H9 (cell line): ENCODE results near the gene ATP8A2. TPM values are rescaled to one million over a fixed set of nuclear protein-coding genes. Genes with fewer than 3 reads are reported as not detected.

Source experiments
- DNase-seq: peaks from one replicate; pipeline ENCODE4 v3.0.0-alpha.2; 2017
- H2AFZ ChIP-seq: one replicate; pipeline ENCODE4 v1.6.1; 2013; ENCODE audit warnings: mild to moderate bottlenecking, low read length, control low read depth, moderate library complexity
- H2AK5ac ChIP-seq: 2 replicates; pipeline ENCODE4 v1.6.1; 2013; ENCODE audit warnings: low read length, control low read depth, mixed read lengths; ENCODE audit not compliant: insufficient read length
- H2BK120ac ChIP-seq: one replicate; pipeline ENCODE4 v1.6.1; 2013; ENCODE audit warnings: low read depth, mild to moderate bottlenecking, low read length, control low read depth, inconsistent platforms; ENCODE audit not compliant: poor library complexity, severe bottlenecking
- H2BK12ac ChIP-seq: 2 replicates; pipeline ENCODE4 v1.6.1; 2013; ENCODE audit warnings: low read length, control low read depth, mixed read lengths, low read depth; ENCODE audit not compliant: insufficient read length
- H2BK15ac ChIP-seq: 2 replicates; pipeline ENCODE4 v1.6.1; 2013; ENCODE audit warnings: low read depth, low read length, control low read depth
- H2BK20ac ChIP-seq: one replicate; pipeline ENCODE4 v1.6.1; 2013; ENCODE audit warnings: low read depth, mild to moderate bottlenecking, low read length, control low read depth, inconsistent platforms; ENCODE audit not compliant: poor library complexity, severe bottlenecking
- H2BK5ac ChIP-seq: 2 replicates; pipeline ENCODE4 v1.6.1; 2013; ENCODE audit warnings: low read length, control low read depth, mixed read lengths; ENCODE audit not compliant: insufficient read length
- H3K14ac ChIP-seq: 2 replicates; pipeline ENCODE4 v1.6.1; 2013; ENCODE audit warnings: low read length, control low read depth; ENCODE audit not compliant: insufficient read depth
- H3K18ac ChIP-seq: 2 replicates; pipeline ENCODE4 v1.6.1; 2013; ENCODE audit warnings: low read depth, mild to moderate bottlenecking, mixed read lengths, low read length, control low read depth; ENCODE audit not compliant: insufficient read length
- H3K23ac ChIP-seq: 2 replicates; pipeline ENCODE4 v1.6.1; 2013; ENCODE audit warnings: low read length, control low read depth, mixed read lengths, low read depth; ENCODE audit not compliant: insufficient read length
- H3K23me2 ChIP-seq: 2 replicates; pipeline ENCODE4 v1.6.1; 2013; ENCODE audit warnings: low read depth, mild to moderate bottlenecking, mixed read lengths, low read length, control low read depth; ENCODE audit not compliant: insufficient read length, poor library complexity, severe bottlenecking
- H3K27ac ChIP-seq: 2 replicates; pipeline ENCODE4 v1.5.1; 2013; ENCODE audit warnings: low read length, control low read depth, mixed read lengths, low read depth; ENCODE audit not compliant: insufficient read length
- H3K27me3 ChIP-seq: 2 replicates; pipeline ENCODE4 v1.6.1; 2013; ENCODE audit warnings: low read length, control low read depth, inconsistent platforms; ENCODE audit not compliant: insufficient read depth
- H3K4ac ChIP-seq: 2 replicates; pipeline ENCODE4 v1.6.1; 2013; ENCODE audit warnings: low read depth, mild to moderate bottlenecking, control low read depth, inconsistent platforms, low read length, moderate library complexity
- H3K4me1 ChIP-seq: 2 replicates; pipeline ENCODE4 v1.6.1; 2013; ENCODE audit warnings: low read length, control low read depth, inconsistent platforms; ENCODE audit not compliant: insufficient read depth
- H3K4me2 ChIP-seq: 2 replicates; pipeline ENCODE4 v1.6.1; 2013; ENCODE audit warnings: low read length, control low read depth, mixed read lengths; ENCODE audit not compliant: insufficient read length, insufficient read depth
- H3K56ac ChIP-seq: 2 replicates; pipeline ENCODE4 v1.6.1; 2013; ENCODE audit warnings: low read depth, mild to moderate bottlenecking, mixed read lengths, low read length, control low read depth; ENCODE audit not compliant: insufficient read length
- H3K79me1 ChIP-seq: 2 replicates; pipeline ENCODE4 v1.6.1; 2013; ENCODE audit warnings: low read depth, mild to moderate bottlenecking, moderate library complexity, low read length, control low read depth, inconsistent platforms; ENCODE audit not compliant: insufficient read depth, poor library complexity, severe bottlenecking
- H3K79me2 ChIP-seq: 2 replicates; pipeline ENCODE4 v1.6.1; 2013; ENCODE audit warnings: low read length, control low read depth, inconsistent platforms; ENCODE audit not compliant: insufficient read depth
- H3K9ac ChIP-seq: 2 replicates; pipeline ENCODE4 v1.6.1; 2013; ENCODE audit warnings: low read length, control low read depth, mixed read lengths; ENCODE audit not compliant: insufficient read length; ENCODE audit errors: extremely low read depth
- H3K9me3 ChIP-seq: one replicate; pipeline ENCODE4 v1.6.1; 2013; ENCODE audit warnings: low read depth, low read length, inconsistent platforms; ENCODE audit not compliant: control insufficient read depth
- H3T11ph ChIP-seq: one replicate; pipeline ENCODE4 v1.6.1; 2013; ENCODE audit warnings: mild to moderate bottlenecking, low read length, control low read depth, inconsistent platforms
- H4K20me1 ChIP-seq: one replicate; pipeline ENCODE4 v1.6.1; 2013; ENCODE audit not compliant: control insufficient read depth, insufficient read length, insufficient read depth
- H4K5ac ChIP-seq: 2 replicates; pipeline ENCODE4 v1.6.1; 2013; ENCODE audit warnings: low read depth, mild to moderate bottlenecking, mixed read lengths, low read length, control low read depth; ENCODE audit not compliant: insufficient read length
- H4K8ac ChIP-seq: replicated peaks from 2 replicates; pipeline ENCODE4 v1.6.1; 2013; ENCODE audit warnings: low read length, control low read depth, mixed read lengths, low read depth; ENCODE audit not compliant: insufficient read length
- H4K91ac ChIP-seq: 2 replicates; pipeline ENCODE4 v1.6.1; 2013; ENCODE audit warnings: low read depth, mild to moderate bottlenecking, moderate library complexity, mixed read lengths, low read length, control low read depth; ENCODE audit not compliant: insufficient read length
- H3K27ac Mint-ChIP-seq, 3 experiments: 2 replicates in 2 of 3; 3 replicates in 1 of 3; pipeline ENCODE4 v1.8.0; 2020 to 2021; ENCODE audit warnings: mixed read lengths in 3 of 3, mild to moderate bottlenecking in 1 of 3, moderate library complexity in 1 of 3
- H3K27me3 Mint-ChIP-seq: 2 replicates; pipeline ENCODE4 v1.8.0; 2021; ENCODE audit warnings: low read depth, mild to moderate bottlenecking, moderate library complexity, mixed read lengths
- H3K36me3 Mint-ChIP-seq, 3 experiments: 2 replicates in 2 of 3; 3 replicates in 1 of 3; pipeline ENCODE4 v1.8.0; 2020 to 2021; ENCODE audit warnings: low read depth in 3 of 3, mixed read lengths in 3 of 3; ENCODE audit not compliant: insufficient read depth in 1 of 3
- H3K4me1 Mint-ChIP-seq, 2 experiments: 2 replicates each; pipeline ENCODE4 v1.8.0; 2020; ENCODE audit warnings: mixed read lengths in 2 of 2
- H3K4me3 Mint-ChIP-seq, 2 experiments: 2 replicates in 1 of 2; 3 replicates in 1 of 2; pipeline ENCODE4 v1.8.0; 2020 to 2021; ENCODE audit warnings: mild to moderate bottlenecking in 2 of 2, mixed read lengths in 2 of 2, moderate library complexity in 1 of 2
- H3K9me3 Mint-ChIP-seq, 2 experiments: 2 replicates in 1 of 2; 3 replicates in 1 of 2; pipeline ENCODE4 v1.8.0; 2020; ENCODE audit warnings: mild to moderate bottlenecking in 2 of 2, mixed read lengths in 2 of 2, moderate library complexity in 1 of 2
- CTCF ChIP-seq: fragments of 200-600 bp; sonication (generic); conservative IDR thresholded peaks from 3 replicates; pipeline ENCODE4 v1.8.0; 2021; ENCODE audit warnings: antibody characterized with exemption, mild to moderate bottlenecking
- WGBS: extraction: QIAGEN DNeasy Blood & Tissue Kit; methylation state at CpG from one replicate; pipeline ENCODE4 v1.1.7; 2013; ENCODE audit warnings: missing lambda C conversion rate, low lambda C conversion rate, mixed read lengths; ENCODE audit not compliant: insufficient read length; ENCODE audit errors: extremely low coverage; 5-methylcytosine and 5-hydroxymethylcytosine counted together
- total RNA-seq: library from RNA; stranded (reverse); gene quantifications from 2 replicates; pipeline ENCODE4 v1.2.1, GENCODE V29; 2021

ATP8A2 gene
- total RNA-seq, 1 experiment from 2014 or later = 18.2 TPM

DNA sequence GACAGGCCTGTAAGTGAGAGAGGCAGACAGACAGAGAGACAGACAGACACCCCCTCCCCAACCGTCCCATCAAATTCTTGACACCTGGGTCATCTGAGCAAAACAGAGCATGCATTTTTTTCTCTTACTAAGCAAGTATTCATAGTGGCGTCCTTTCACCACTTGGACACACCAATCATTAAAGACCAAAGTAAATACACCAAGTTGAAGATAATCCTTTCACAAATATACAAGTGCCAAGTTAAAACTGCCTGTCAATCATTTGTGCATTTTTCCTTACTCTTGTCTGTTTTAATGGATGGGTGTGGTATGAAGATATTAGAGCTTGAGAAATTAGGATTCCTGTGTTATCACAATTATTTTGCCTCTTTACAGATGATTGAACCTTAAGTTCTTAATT is 337.3 kb downstream of the ATP8A2 start:
- WGBS = no CpG with 5 or more reads among the region's 2 CpGs
- H3K27ac ChIP-seq = no peak overlapping the region

More for the DNA sequence above, 337.3 kb downstream of the ATP8A2 start:
- Histone ChIP-seq H2AK5ac (no peak overlapping the region), H2BK12ac (no peak overlapping the region), H3K23me2 (no peaks in the 10 kb centered on the region), H3K9me3 (no peaks in the 10 kb centered on the region), H3K9ac (no peak overlapping the region), H2BK5ac (no peak overlapping the region), H3K18ac (no peak overlapping the region), H3K4ac (no peak overlapping the region), H2AFZ (no peak overlapping the region), H3K14ac (no peak overlapping the region), H3K27me3 (no peaks in the 10 kb centered on the region), H3K79me2 (no peaks in the 10 kb centered on the region), H3T11ph (no peak overlapping the region), H4K91ac (no peak overlapping the region), H2BK15ac (no peak overlapping the region), H3K79me1 (no peaks in the 10 kb centered on the region), H3K4me2 (no peak overlapping the region), H4K5ac (no peak overlapping the region), H2BK120ac (no peak overlapping the region), H4K8ac (no peak overlapping the region), H3K4me1 (no peaks in the 10 kb centered on the region), H3K23ac (no peak overlapping the region), H3K56ac (no peak overlapping the region), H2BK20ac (no peak overlapping the region), H4K20me1 (no peaks in the 10 kb centered on the region)
- H3K4me1 Mint-ChIP-seq = no peaks in the 10 kb centered on the region
- no peak overlapping the region; a peak in 1 of 7 replicates for H3K27ac Mint-ChIP-seq
- no peaks in the 10 kb centered on the region for H3K36me3 Mint-ChIP-seq
- no peaks in the 10 kb centered on the region for H3K27me3 Mint-ChIP-seq
- DNase-seq = no peak
- no peak for TF ChIP-seq CTCF
- H3K9me3 Mint-ChIP-seq = no peaks in the 10 kb centered on the region
- no peak overlapping the region for H3K4me3 Mint-ChIP-seq
